ENCODE results near the gene PUDP.
"Not testable (repeated sequence)": the region's sequence is repeated elsewhere in the genome, so short reads cannot be mapped to it uniquely, and the experiment has no call there.

Gene PUDP

GRCh38 chrX:7028246-7028645, 119.7 kb downstream of the PUDP start:
- no peak for DNase-seq

- no peak for DNase-seq
Measured at GRCh38 chrX:7027071-7027470, 120.9 kb downstream of the PUDP start.

GRCh38 chrX:7026365-7026764, 121.6 kb downstream of the PUDP start:
- not testable (repeated sequence) for DNase-seq

GRCh38 chrX:7025471-7025870, 122.5 kb downstream of the PUDP start:
- no peak for DNase-seq

GRCh38 chrX:7024850-7025249, 123.1 kb downstream of the PUDP start:
- DNase-seq = no peak

GRCh38 chrX:7022996-7023395, 125.0 kb downstream of the PUDP start:
- not testable (repeated sequence) for DNase-seq

- DNase-seq = no peak
Measured at GRCh38 chrX:7021991-7022390, 126.0 kb downstream of the PUDP start.

- DNase-seq = no peak
Measured at GRCh38 chrX:7019555-7019954, 128.4 kb downstream of the PUDP start.

GRCh38 chrX:7012262-7012834, 135.6 kb downstream of the PUDP start:
- DNase-seq = not testable (repeated sequence)

- DNase-seq = not testable (repeated sequence)
Measured at GRCh38 chrX:7010897-7011296, 137.1 kb downstream of the PUDP start.

GRCh38 chrX:7007328-7007727, 140.6 kb downstream of the PUDP start:
- not testable (repeated sequence) for DNase-seq
